HG03565 (cell line): Measurements from ENCODE around the gene TTC39A.
"Not testable (repeated sequence)": the region's sequence is repeated elsewhere in the genome, so short reads cannot be mapped to it uniquely, and the experiment has no call there.

Experiments
- ATAC-seq: cut with Tn5 transposase; IDR thresholded peaks from one replicate; pipeline ENCODE4 v1.9.1; 2021; ENCODE audit warnings: mild to moderate bottlenecking, moderate library complexity; ENCODE audit not compliant: unreplicated experiment

Gene TTC39A

DNA sequence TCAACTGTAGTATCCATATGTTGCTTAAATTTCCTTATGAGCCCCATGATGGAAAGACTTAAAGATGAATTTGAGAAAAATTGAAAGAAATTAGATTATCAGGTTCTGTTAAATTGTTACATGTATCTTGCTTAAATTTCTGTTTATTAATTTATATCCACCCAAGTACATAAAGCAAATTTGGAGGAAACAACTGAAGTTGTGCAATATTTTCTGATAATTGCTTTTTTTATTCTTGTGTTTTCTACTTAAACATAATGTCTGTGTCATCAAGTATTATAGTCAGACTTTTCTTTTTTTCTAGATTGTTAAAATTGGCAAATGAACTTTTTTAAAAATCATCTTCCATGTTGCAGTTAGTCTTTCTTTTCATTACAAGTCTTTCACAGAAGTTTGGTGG, 57.4 kb downstream of the TTC39A start:
- ATAC-seq = no peak

DNA sequence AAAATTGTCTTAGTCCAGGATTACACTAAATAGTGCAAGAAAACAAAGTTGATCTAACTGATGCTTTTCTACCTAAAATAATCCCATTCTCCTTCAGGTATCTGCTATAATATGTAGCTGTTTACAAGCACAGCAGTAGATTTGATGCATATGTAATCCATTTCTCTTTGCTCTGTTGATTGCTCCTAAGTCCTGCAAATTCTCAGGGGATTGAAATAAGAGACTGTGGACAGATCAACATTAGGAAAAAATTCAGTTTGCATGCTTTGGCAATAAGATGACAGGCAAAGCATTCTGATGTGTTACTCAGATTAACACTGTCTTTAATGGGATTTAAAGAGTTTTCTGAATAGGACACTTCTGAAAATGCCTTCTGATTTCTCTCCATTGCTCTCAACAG, 59.6 kb downstream of the TTC39A start:
- ATAC-seq = no peak

DNA sequence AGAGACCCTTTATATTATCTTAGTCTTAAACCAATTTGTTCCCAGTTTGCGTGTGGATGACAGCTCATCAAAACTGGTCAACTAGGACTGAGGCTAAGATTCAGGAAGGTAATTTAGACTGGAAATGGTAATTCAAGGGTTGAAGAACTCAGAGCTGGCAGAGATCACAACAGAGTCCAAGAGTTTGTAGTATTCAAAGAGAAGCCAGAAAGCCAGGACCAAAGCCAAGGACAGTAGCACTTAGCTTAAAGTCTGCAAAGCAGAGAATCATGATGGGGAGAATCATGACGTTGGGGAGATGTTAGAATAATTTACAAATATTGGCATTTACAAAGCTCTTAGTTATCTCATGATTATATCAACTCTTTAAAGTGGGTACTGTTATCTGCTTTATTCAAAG, 61.7 kb downstream of the TTC39A start:
- ATAC-seq = peak; percentile 25

DNA sequence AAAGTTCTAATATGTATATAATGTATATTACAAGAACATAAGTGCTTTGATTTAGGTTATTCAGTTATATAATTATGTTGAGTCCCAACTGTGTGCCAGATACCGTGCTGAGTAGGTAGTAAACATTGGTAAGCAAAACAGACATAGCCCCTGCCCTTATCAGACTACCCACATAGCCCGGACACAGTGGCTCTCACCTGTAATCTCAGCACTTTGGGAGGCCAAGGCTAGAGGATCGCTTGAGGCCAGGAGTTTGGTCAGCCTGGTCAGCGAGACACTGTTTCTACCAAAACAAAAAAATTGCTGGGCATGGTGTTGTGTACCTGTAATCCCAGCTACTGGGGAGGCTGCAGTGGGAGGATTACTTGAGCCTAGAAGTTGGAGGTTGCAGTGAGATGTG, 63.6 kb downstream of the TTC39A start:
- no peak for ATAC-seq

DNA sequence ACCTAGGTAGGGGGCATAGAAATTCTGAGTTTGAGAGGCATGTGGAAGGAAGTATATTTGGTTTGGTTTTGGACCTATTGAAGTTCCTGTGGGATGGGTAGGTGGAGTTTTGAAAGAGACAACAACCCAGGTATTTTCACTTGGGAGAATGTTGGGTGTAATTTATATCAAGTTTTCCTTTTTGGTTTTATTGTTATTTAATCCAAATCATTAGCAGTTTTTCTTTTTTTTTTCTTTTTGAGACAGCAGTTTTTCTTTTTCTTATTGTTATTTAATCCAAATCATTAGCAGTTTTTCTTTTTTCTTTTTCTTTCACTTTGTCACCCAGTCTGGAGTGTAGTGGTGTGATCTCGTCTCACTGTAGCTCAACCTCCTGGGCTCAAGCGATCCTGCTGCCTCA, 64.2 kb downstream of the TTC39A start:
- ATAC-seq = no peak

DNA sequence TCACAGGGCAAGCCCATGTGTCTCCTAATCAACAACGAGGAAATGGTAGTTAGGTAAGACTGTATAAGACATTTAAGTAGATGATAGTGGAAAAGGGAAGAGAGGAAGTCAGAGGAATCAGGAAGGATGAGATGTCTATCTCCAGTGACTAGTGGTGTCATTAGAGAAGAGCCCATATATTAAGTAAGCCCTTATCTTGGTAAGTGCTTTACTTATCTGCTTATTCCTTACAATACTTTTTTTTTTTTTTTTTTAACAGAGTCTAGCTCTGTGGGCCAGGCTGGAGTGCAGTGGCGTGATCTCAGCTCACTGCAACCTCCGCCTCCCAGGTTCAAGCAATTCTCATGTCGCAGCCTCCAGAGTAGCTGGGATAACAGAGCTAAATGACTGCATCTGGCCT, 64.7 kb downstream of the TTC39A start:
- no peak for ATAC-seq

DNA sequence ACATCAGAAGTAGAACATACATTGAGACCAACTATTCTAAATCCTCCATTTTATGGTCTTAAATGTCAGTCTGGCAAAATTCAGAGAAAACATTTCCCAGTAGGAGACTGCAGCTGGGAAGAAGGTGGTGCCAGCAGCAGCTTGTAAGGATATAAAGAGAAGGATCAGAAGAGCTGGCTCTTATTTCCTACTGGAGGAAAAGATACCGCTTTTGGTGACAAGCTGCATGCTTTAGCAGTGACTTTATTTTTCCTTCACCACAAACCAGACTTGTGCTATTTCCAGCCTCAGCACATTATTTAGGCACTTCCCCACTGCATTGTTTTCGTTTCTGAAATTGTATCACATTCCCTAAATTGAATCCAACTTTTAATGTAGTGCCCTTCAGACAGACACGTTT, 65.9 kb downstream of the TTC39A start:
- ATAC-seq = no peak

DNA sequence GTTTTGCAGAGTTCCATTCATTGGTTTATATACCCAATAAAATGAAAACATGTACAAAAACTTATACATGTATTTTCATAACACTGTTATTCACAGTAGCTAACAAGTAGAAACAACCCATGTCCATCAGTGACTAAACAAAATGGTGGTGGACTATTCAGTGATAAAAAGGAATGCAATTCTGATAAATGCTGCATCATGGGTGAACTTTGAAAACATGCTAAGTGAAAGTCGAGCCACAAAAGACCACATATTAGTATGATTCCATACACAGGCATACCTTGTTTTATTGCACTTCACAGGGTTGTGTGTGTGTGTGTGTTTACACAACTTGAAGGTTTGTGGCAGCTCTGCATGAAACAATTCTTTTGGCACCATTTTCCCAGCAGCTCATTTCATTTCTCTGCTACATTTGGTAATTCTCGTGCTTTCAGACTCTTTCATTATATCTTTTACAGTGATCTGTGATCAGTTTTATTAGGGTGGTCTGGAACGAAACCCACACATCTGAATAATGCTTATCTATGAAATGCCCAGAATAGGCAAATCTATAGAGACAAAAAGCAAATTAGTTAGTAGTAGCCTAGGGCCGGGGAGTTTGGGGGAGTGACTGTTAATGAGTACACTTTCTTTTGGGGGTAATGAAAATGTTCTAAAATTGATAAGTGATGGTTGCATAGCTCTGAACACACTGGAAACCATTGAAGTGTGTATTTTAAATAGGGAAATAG, 67.0 kb downstream of the TTC39A start:
- ATAC-seq = no peak

DNA sequence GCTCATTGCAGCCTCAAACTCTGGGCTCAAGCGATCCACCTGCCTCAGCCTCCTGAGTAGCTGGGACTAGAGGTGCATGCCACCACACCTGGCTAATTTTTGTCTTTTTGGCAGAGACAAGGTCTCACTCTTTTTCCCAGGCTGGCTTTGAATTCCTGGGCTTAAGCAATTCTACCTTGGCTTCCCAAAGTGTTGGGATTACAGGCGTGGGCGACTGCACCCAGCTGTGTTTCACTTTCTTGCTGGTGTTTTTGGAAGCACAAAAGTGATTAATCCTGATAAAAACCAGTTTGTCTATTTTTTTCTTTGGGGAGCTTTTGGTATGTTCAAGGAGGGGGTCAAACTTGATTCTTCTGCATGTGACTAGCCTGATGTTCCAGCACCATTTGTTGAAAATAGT, 75.0 kb downstream of the TTC39A start:
- ATAC-seq = no peak

DNA sequence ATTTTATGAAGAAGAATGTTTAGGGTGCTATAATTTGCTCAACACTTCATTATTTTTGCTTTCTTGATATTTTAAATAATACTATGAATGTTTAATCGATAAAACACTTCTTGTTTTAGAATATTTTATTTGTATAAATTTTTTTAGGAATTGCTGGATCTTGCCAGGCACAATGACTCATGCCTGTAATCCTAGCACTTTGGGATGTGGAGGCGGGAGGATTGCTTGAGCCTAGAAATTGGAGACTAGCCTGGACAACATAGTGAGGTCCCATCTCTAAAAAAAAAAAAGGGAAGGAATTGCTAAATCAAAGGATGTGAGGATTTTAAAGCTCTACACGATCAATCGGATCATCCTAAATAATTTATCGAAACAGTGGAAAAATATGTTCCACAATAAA, 76.7 kb downstream of the TTC39A start:
- no peak for ATAC-seq

DNA sequence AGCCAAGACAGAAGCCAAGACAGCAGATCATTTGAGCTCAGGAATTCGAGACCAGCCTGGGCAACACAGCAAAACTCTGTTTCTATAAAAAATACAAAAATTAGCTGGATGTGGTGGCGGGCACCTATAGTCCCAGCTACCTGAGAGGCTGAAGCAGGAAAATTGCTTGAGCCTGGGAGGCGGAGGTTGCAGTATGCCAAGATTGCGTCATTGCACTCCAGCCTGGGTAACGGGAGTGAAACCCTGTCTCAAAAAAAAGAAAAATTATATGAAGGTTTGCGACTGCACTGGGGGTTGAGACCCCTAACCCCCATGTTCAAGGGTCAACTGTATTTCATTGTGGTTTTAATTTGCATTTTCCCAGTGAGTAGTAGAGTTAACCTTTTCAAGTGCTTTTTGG, 78.0 kb downstream of the TTC39A start:
- ATAC-seq = no peak

DNA sequence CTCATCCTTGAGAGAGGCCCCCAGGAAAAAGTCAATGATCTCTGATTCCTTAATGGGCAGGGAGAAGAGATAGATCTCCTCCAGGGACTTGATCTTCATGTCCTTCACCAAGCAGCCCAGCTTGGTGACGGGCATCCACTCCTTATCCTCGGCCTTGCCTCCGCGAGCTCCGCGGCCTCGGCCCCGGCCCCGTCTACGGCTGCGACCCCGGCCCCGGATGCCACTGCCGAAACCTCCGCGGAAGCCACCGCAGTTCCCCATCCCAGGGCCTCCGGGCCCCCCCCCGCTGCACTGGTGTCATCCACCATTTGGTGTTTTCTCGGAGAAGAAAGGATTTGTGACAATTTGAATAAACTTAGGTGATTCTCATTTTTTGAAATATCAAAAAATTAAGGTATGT, 79.2 kb downstream of the TTC39A start:
- ATAC-seq = not testable (repeated sequence)

DNA sequence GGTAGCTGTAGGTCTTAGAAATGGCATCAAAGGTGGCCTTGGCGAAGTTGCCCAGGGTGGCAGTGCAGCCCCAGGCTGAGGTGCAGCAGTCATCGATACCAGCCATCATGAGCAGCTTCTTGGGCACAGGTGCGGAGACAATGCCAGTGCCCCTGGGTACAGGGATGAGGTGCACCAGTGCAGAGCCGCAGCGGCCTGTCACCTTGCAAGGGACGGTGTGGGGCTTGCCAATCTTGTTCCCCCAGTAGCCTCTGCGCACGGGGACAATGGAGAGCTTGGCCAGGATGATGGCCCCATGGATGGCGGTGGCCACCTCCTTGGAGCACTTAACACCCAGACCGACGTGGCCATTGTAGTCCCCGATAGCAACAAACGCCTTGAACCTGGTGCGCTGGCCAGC, 79.6 kb downstream of the TTC39A start:
- ATAC-seq = not testable (repeated sequence)

DNA sequence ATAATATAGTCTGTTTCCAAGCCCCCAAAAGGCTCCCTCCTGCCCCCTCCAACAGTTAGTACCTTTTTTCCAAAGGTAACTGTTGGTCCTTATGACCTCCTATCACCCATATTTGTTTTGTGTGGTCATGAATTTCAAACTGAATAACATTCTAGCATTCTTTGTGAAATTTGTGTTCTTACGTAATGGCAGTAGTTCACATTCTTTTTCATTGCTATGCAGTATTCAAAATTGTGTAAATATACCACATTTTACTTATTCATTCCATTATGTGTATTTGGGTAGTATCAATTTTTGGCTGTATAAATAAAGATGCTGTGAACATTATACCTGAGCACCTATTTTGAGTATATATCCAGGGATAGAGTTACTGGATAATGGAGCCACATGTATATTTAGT, 80.9 kb downstream of the TTC39A start:
- no peak for ATAC-seq

DNA sequence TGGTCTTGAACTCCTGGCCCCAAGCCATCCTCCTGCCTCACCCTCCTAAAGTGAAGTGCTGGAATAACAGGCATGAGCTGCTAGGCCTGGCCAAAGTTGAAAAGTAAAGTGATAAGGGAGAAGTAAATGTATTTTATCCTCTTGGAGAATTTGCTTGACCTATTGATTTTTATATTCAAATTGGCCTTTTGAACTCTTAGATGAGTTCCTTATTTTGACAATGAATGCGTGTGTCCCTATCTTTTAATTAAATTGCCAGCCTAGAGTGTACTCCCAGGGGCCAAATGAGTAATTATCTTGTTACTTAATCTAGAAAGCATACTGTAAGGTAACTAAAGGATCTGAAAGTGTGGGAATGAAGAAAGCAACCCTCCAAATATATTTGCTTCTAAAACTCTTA, 82.9 kb downstream of the TTC39A start:
- no peak for ATAC-seq

DNA sequence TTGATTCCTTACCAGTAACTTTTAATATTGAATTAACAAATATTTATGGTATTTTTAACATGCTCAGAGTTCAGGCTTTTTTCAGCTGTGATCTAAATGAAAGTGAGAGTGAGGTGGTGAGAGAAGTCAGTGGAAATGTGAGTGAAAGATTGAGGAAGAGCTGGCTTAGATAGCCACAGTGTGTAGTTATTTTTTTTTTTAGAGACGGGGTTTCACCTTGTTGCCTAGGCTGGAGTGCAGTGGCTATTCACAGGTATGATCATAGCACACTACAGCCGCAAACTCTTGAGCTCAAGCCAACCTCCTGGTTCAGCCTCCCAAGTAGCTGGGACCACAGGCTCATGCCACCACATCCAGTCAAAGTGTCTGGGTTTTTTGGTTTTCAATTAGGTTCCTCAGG, 83.3 kb downstream of the TTC39A start:
- ATAC-seq = peak; percentile 83

DNA sequence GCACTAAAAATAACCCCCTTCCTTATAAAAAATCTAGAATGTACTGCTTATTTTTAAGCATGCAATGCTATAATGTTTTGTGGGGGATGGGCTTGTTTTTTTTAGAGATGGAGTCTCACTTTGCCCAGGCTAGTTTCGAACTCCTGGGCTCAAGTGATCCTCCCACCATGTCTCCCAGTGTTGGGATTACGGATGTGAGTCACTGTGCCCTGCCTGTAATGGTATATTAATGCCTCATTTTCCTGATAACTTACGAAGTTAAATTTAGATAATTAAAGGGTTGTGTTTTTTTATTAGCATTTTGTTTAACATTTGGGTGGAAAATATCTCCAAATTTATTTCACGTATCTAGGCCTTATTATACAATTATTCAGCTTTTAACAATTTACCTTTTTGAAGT, 87.8 kb downstream of the TTC39A start:
- no peak for ATAC-seq

DNA sequence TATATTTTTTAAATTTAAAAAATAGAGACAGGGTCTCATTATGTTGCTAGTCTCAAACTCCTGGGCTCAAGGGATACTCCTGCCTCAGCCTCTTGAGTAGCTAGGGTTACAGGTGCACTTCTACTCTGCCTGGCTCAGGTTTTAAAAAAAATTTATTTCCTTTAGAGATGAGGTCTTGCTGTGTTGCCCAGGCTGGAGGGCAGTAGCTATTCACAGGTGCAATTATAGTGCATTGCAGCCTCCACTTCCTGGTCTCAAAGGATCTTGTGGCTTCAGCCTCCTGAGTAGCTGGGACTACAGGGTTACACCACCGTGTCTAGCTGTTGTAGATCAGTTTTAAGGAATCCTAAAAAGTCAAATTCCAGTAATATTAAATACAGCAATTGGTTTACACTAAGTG, 89.2 kb downstream of the TTC39A start:
- no peak for ATAC-seq

DNA sequence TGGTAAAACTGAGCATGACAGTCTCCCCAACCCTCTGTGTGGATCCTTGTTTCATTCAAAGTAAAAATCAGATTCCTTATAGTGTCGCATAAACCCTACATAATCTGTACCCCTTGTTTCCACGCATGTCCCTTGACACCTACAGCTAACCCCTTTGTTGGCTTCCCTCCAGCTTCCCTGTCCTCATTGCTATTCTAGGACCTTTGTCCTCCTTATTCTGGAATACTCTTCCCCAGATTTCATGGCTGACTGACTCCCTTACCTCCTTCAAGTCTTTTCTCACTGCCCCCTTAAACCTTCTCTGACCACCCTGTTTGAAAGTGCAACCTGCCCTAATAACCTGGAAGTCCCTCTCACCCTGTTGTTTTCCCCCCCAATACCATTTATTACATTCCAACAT, 90.3 kb downstream of the TTC39A start:
- no peak for ATAC-seq

DNA sequence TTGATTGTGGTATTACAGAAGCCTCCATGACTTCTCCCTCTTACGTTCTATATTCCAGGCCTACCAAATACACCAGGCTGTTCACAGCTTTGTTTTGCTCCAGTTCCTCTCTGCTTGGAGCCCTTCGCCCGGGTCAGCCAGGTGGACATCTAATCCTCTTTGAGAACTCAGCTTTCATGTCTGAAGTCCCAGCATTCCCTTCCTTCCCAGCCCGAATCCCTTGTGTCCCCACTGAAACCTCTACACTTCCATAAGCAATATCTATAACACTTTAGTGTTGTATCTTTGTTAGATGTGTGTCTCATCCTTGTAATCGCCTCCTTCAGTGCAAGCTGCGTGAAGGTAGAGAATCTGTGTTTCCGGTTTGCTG, 92.3 kb downstream of the TTC39A start:
- no peak for ATAC-seq

DNA sequence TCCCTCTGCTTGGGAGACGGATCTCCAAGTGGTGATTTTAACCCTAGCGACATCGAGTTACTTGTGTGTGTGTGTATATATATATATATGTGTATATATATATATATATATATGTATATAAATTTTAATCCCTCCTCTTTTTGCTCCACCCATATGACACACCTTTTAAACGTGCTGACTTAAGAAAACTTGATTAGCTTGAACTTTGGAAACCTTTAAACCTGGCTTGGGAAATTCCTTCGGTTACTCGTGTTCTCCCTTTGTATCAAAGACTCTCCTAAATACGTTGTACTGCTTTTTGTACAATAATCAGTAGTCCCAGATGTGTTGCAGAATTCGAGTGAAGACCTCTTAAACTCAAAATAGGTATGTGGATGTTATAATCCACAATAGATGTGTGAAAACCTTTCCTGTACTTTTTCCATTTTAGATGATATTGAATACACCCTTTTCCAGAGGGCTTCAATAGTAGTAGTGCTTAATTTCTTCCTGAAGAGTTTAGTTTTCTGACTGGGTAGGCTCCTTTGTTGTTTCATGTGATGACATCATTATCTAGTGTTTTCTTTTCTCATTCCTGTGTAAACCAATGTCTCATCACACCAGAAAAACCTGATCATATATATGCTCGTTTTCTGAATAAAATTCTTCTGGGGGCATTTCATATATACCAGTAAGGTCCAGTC, 92.9 kb downstream of the TTC39A start:
- ATAC-seq = no peak
